NCI-H69 (cell line): ENCODE measurements around the gene CCDC188.

Experiments
- DNase-seq: peaks from one replicate; lab custom pipeline; 2025; lab: John Stamatoyannopoulos, UW

Gene CCDC188

DNA sequence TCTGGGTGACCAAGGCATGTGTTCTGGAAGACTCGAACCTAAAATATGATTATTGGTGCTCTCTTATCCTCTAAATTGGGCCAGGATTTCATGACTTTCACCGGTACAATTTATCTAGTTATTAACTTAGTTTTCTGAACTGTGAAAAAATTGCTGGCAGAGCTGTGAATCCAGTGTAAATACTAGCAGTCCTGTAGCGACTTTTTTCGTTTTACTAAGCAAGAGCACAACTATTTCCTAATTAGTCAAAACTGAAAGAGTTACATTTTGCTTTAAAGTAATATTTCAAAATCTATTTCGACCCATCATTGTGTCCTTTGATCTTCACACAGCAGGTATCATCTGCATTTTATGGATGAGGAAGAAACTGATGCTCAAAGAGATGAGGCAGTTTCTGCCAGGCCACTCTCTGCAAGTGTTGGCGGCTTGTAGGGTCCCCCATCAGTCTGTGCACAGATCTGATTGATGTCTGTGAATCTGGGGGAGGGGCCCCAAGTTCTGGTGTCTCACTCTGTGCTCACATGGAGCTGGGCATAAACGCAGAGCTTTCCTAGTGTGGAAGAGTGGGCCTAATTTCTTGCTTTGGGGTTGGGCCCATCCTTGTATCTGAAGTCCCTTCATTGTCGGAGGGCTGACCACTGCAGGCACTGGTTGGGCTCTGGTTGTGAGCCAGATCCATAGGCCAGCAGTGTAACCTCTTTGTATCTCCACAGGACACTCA is 32.4 kb downstream of the CCDC188 start:
- DNase-seq = no peak

DNA sequence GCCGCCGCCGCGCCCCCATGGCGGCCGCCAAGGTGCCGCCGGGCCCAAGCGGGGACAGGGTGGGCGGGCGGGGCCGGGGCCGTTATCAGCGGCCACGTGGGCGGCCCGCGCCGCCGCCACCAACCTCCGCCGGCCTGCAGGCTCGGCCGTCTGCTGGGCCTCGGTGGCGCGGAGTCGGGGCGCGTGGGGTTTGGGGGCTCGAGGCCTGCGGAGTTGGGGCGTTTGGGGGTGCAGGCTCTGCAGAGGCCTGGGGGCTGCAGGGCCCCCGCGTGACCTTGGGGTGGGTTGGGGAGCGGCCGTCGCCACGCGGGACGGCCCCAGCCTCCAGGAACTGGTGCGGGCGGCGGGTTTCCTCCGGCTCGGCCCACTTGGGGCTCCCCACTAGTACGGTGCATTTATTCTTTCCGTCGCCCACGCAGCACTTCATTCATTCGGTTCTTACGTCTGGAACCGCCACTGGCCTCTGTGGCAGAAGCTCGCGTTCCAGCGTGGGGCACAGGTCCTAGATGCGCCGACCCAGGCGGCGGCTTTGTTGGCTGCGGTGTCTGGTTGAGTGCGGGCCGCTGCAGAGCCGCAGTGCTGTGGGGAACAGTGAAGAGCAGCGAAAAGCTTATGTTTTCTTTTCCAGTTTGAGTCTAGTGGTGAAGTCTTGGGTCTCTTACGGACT is 33.1 kb downstream of the CCDC188 start:
- DNase-seq = peak; percentile 60

DNA sequence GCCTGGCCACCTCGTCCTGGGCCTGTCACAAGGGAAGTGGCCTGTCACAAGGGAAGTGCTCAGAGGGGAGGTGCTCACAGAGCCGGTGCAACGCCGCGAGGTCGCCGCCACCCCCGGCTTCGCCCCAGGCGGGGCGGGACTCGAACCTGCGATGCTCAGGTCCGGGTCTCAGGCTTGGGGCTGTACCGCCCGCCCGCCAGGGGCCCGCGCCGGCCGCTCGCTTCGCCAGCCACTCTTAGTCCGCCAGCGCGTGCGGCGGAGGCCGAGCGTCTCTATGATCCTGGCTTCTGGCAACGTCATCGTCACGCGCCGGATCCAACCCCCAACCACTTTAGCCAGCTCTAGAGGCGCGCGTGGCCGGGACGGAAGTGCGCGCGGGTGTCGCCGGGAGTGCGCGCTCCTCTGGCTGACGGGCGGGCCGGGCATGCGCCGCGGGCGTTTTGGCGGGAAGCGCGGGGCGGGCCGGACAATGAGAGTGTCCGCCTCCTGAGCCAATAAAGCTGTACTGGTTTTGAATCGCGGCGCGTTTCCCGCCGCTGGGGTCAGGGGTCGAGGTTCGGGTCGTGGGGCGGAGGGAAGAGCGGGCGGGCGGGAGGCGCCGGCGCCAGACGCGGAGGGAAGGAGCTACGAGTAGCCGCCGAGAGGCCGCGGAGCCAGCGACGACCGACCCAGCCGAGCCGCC is 33.8 kb downstream of the CCDC188 start, which contains the start of gene TRMT2A:
Gene TRMT2A (minus strand): TSS at position 276 of the 682 bp plus-strand sequence. CDS start 320 bp downstream, outside the sequence.
- DNase-seq = peak; percentile 99

DNA sequence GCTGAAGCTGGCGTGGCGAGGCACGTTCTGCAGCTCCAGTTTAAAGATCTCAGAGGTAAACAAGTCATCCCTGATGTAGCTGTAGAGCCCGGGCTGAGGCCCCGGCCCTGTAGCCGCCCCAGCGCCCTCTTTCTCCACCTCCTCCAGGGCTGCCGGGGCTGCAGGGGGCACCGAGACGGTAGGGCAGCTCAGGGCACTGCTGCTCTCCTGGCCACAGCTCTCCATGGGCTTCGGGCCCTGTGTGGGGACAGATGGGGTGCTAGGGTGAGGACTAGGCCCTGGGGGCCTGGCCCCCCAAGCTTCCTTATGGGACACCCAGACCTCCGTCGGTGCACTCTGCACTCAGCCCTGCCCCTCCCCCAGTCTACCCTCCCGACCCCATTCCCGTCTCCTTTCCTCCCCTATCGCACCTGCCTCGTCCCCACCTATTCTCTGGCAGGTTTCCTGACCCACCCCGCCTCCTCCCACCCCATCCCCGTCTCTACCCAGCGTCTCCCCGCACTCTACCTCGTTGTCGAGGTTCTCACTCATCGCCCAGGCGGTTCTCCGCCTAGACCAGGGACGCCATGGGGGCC is 34.4 kb downstream of the CCDC188 start:
- DNase-seq = no peak

GRCh38 chr22:20115691-20116375 is 35.0 kb downstream of the CCDC188 start, which contains the start of gene RANBP1:
RANBP1 (plus strand) TSS chr22:20116104; CDS start chr22:20116185, 81 bp downstream.
- no peak for DNase-seq

GRCh38 chr22:20114506-20115475 is 36.1 kb downstream of the CCDC188 start:
- no peak for DNase-seq

DNA sequence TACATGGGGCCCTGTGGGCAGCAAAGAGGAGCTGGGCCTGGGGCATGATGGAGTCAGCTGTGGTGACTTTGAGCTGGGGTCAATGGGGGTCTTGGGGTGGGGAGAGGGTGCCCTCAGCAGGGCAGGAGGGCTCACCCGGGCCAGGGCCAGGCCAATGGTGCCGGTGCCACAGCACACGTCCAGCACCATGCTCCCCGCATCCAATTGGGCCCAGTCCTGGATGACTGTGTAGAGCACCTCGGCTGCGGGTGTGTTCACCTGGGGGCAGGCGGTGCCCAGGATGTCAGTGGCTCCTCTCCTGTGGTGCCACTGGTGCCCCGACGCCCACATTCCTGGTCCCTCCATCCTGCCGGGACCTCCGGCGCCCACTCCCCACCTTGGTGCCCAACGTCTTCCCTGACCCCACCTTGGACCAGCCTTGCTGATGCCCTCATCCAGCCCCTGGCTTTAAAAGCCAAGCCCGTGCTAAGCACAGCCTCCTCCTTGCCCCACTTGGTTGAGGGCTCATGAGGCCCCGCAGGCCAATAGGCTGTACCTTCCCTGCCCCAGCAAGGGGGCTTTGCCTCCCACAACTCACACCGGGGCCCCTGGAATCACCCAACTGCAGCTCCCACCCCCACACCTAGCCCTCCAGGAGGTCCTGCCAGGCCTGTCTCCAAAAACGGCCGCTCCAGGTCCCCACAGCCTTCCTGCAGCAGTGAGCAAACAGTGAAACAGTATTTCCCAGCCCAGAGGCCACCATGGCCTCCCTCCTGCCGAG is 37.1 kb downstream of the CCDC188 start:
- no peak for DNase-seq

DNA sequence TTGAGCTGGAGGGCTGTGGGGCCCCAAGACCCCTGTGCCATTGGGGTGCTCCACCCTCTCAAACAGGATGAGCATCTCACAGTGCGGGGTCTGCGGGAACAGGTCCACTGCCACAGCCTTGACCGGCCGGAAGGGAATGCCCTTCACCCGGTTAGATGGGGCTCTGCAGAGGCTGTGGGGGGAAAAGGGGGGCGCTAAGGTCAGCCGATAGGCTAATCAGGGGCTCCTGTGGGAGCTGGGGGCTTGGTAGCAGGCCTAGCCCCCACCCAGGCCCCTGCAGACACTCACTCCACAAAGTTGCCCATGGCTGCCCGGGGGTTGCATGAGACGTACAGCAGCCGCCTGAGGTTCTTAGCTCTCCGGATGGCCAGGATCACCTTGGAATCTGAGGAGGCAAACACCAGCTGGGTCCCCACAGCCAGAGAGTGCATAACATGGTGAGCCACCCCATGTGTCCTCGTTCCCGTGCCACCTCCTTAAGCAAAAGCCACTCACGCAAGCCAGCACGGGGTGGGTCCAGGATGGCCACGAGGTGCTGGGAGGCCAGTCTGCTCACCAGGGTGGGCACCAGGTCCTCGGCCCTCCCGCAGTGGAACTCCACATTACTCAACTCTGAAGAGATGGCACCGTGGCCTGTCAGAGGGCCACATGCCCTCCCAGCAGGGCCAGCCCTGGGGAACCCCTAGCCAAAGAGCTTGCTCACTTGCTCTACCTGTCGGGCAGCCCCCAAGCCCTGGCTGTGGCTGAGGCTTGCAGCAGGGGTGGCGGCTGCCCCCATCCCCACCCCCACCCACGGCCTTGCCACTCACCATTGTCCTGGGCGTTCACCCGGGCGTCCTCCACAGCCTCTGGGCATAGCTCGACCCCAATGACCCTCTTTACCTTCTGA is 38.0 kb downstream of the CCDC188 start:
- DNase-seq = no peak

GRCh38 chr22:20111689-20112622 is 38.9 kb downstream of the CCDC188 start:
- DNase-seq = no peak

- DNase-seq = peak; percentile 58
These were observed 39.7 kb downstream of the CCDC188 start for GRCh38 chr22:20111045-20111688.

DNA sequence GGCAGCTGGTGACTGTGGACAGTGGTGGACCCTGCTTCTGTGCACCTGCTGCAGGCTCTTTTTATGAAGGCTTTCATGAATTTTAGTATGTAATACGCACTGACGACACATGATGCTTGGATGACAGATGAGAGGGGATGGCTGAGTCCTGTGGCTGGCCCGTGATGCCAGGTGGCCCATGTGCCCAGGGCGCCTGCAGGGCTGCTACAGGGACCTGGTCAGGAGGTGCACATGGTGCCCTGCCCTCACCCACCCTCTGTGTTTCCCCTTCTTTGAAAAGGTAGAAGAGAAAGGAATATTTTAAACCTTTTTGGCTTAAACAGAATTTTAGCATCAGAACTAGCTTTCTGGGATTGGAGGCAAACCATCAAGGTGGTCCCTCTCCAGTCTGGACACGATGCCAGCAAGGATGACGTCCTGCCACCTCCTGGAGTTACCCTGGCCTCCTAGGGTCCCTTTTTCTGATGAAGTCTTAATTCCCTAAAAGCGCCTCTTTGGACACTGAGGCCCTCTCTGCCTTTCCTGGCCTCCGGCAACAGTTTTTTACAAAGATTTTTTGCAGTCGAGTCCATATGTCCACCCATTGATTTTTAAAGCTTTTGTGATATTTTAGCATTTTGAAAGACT is 40.4 kb downstream of the CCDC188 start:
- no peak for DNase-seq

DNA sequence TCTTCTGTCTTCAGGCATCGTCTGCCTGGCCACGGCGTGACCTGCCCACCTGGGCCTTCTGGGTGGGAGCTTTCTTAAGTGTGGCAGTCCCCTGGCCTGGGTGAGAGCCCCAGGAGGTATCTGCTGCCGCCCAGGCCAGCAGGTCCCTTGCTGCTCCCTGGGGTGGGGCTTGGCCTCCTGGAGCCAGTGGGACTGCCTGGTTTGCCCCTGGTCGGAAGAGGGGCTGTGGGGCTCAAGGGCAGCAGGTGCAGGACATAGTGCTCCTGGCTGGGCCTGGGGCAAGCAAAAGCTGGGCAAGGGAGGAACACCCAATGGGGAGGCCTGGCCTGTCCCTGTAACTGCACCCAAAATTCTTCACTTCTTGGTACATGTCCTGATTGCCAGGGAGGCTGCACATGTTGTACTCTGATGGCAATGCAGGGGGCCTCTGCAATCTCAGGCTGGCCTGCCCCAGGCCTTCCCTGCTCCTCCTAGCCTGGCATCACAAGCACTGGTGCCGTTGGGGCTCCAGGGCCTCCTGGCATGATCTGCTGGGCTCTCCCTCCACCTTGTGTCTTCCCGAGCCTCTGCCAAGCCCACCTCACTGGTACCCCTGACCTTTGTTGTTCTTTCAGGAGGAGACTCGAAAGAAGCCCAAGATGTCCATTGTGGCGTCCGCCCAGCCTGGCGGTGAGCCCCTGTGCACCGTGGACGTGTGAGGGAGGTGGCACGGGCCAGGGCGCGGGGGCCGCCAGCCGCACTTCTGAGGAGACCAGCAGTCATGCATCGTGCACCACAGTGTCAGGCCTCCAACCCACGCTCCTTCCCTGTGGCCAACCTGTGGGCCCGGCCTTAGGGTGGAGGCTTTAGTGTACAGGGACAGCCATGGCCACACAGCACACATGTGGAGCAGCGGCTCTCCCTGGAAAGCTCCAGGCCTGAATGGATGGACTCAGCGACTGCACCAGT is 41.2 kb downstream of the CCDC188 start:
- no peak for DNase-seq

- DNase-seq = no peak
These were observed 42.1 kb downstream of the CCDC188 start for GRCh38 chr22:20108757-20109230.

DNA sequence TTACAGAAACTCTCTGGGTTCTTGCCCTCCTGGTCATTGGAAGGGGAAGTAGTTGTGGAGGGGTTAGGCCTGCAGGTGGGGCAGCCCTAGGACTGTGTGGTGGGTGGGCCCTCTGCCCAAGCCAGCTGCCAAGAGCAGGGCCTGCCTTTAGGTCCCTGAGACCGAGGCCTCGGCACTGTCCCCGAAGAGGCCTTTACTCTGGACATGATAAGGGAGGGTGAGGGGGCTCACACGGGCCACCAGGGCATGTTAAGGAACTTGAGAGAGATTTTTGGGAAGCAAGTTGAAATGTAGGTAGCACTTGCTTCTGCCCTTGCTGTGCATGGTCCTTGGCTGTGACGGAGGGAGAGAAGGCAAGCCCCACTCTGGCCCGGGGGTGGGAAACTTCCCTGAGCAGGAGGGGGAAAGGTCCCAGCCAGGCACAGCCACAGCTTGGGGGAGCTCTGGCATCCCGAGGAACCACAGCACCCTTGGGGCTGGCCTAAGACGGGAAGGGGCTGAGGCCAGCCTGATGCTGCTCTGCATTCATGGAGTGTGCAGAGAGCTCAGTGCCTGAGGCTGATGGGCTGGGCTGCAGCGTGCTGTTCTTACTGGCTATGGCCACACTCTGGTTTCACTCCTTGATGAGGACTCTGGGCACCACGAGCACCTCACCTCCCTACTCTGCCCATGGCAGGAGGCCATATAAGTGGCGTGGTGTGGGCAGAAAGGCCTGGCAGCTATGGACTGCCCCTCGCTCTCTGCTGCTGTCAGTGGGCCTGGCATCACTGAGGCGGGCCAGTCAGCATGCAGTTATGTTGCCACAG is 42.7 kb downstream of the CCDC188 start:
- DNase-seq = no peak

DNA sequence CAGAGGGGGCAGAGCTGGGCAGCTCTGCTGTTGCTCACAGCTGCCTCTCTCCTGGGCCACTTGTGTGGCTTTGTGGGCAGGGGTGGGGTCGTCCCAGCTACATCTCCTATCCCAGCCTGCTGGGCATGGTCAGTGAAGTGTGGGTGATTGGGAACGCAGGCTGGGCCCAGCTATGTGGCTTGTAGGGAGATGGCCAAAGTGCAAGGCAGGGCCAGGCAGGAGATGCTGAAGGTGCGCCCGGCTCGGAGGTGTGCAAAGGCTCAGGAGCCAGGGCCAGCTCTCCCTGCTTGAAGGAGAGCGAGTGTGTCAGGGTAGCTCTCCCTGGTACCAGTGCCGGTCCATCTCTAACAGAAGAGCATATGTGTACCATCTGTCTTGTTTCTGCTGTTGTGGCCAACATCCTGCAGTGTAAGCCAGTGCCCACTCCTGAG is 43.4 kb downstream of the CCDC188 start:
- no peak for DNase-seq
